Right lobe of liver (tissue), 4 donors: ENCODE results near the gene LRMDA.

Source experiments
- CTCF ChIP-seq, 4 donors: fragments of 200-600 bp in 3 of 4; fragments of 450-650 bp in 1 of 4; IDR thresholded peaks; one replicate each; pipeline versions ENCODE4 v1.5.1 to v1.8.0; 2016 to 2022; ENCODE audit warnings: antibody characterized with exemption in 4 of 4, mild to moderate bottlenecking in 2 of 4
- POLR2A ChIP-seq: fragments of 450-650 bp; IDR thresholded peaks from one replicate; pipeline ENCODE4 v1.6.1; 2017; ENCODE audit warnings: antibody characterized with exemption, mild to moderate bottlenecking
- donor health status: DM: no; HTN: no; CAD: no.
- donor health status: DM: no; HTN: no; CAD: no.
- donor health status: DM: no; HTN: yes; CAD: no.

DNA sequence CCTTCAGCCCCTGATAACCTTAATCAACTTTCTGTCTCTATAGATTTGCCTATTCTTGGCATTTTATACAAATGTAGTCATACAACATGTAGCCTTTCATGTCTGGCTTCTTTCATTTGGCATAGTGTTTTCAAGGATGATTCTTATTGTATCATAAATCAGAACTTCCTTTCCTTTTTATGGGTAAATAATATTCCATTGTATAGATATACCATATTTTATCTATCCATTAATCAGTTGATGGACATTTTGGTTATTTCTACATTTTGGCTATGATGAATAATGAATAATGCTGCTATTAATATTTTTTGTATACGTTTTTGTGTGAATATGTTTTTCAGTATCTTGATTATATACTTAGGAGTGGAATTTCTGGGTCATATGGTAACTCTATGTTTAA, 720.8 kb downstream of the LRMDA start:
- TF ChIP-seq POLR2A = no peak
- no peak for TF ChIP-seq CTCF (IDR thresholded peaks at IDR 0.05)
